Measurements from ENCODE around the gene OAS1.

Gene OAS1

DNA sequence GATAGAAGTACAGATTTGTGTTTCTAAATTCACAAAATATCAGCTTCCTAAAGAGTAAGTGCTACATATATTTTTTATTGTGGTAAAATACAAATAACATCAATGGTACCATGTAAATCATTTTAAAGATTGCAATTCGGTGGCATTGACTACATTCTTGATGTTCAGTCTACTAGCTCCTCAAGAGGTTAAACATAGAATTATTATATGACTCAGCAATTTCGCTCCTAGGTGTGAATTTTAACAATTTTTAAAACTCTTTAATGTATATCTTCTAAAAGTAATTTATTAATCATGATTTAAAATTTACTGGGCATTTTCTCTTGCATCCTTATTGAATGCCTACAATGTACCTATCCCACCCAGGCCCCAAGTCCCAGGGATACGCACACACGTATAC, 29.8 kb upstream of the OAS1 start:
- DNase-seq, result no peak
- Histone ChIP-seq H3K36me3 (peaks cover 81% of the 10 kb centered on the region), H3K27me3 (no peaks in the 10 kb centered on the region), H3K4me1 (peaks cover 9% of the 10 kb centered on the region), H3K4me3 (ENCODE audit: low read depth, low read length) (no peak overlapping the region), H3K9me3 (no peaks in the 10 kb centered on the region)
- TF ChIP-seq, protein P1, sequence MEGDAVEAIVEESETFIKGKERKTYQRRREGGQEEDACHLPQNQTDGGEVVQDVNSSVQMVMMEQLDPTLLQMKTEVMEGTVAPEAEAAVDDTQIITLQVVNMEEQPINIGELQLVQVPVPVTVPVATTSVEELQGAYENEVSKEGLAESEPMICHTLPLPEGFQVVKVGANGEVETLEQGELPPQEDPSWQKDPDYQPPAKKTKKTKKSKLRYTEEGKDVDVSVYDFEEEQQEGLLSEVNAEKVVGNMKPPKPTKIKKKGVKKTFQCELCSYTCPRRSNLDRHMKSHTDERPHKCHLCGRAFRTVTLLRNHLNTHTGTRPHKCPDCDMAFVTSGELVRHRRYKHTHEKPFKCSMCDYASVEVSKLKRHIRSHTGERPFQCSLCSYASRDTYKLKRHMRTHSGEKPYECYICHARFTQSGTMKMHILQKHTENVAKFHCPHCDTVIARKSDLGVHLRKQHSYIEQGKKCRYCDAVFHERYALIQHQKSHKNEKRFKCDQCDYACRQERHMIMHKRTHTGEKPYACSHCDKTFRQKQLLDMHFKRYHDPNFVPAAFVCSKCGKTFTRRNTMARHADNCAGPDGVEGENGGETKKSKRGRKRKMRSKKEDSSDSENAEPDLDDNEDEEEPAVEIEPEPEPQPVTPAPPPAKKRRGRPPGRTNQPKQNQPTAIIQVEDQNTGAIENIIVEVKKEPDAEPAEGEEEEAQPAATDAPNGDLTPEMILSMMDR (IDR thresholded peaks at IDR 0.05; ENCODE audit: low read depth, low read length), result no peak

GRCh38 chr12:112878488-112878887, 28.3 kb upstream of the OAS1 start:
- peaks cover 9% of the 10 kb centered on the region for H3K4me1 ChIP-seq
- no peak for DNase-seq
- H3K36me3 ChIP-seq, result peaks cover 71% of the 10 kb centered on the region
- H3K9me3 ChIP-seq, result no peaks in the 10 kb centered on the region
- H3K4me3 ChIP-seq (ENCODE audit: low read depth, low read length), result no peak overlapping the region
- H3K27me3 ChIP-seq, result no peaks in the 10 kb centered on the region
- TF ChIP-seq, protein P1 (IDR thresholded peaks at IDR 0.05; ENCODE audit: low read depth, low read length), result no peak

DNA sequence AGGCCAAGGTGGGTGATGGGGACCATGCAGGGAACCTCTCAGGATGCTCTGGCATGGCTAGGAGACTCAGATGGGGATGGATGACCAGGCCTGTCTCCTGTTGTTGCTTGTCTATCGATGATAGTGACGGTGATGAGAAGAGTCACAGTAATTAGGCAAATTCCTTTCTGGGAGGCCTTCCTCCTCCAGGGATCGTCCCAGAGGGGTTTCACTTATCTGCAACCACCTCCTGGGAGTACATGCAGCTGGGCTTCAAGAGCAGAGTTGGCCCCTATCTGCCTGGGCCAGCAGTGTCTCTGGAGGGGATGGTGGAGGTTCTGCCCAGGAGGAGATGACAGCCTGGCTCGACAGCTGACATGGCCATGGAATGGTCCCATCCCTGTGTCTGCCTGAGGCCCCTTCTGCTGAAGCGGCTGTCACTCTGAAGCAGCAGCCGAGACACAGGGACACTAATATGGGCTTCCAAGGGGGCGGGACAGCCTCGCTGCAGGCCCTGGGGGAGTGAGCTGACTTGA, 27.5 kb upstream of the OAS1 start:
- Histone ChIP-seq H3K4me3 (ENCODE audit: low read depth, low read length) (no peak overlapping the region), H3K4me1 (peaks cover 9% of the 10 kb centered on the region), H3K9me3 (no peaks in the 10 kb centered on the region), H3K36me3 (peaks cover 64% of the 10 kb centered on the region), H3K27me3 (no peaks in the 10 kb centered on the region)
- peak; percentile 79 for DNase-seq
- TF ChIP-seq, protein P1 (IDR thresholded peaks at IDR 0.05; ENCODE audit: low read depth, low read length), result no peak

- H3K4me3 ChIP-seq (ENCODE audit: low read depth, low read length), result no peak overlapping the region
- no peak for DNase-seq
- no peaks in the 10 kb centered on the region for H3K27me3 ChIP-seq
- H3K9me3 ChIP-seq, result no peaks in the 10 kb centered on the region
- TF ChIP-seq, protein P1 (IDR thresholded peaks at IDR 0.05; ENCODE audit: low read depth, low read length), result no peak
- H3K4me1 ChIP-seq, result peaks cover 9% of the 10 kb centered on the region
- peaks cover 49% of the 10 kb centered on the region for H3K36me3 ChIP-seq
These were observed 25.2 kb upstream of the OAS1 start for GRCh38 chr12:112881602-112882001.

GRCh38 chr12:112885236-112885635, 21.5 kb upstream of the OAS1 start:
- no peak for DNase-seq
- H3K27me3 ChIP-seq, result no peaks in the 10 kb centered on the region
- TF ChIP-seq, protein P1 (IDR thresholded peaks at IDR 0.05; ENCODE audit: low read depth, low read length), result no peak

GRCh38 chr12:112887550-112887949, 19.2 kb upstream of the OAS1 start:
- Histone ChIP-seq H3K27me3 (no peaks in the 10 kb centered on the region), H3K9me3 (no peaks in the 10 kb centered on the region), H3K36me3 (peaks cover 40% of the 10 kb centered on the region), H3K4me1 (peaks cover 24% of the 10 kb centered on the region), H3K4me3 (ENCODE audit: low read depth, low read length) (no peak overlapping the region)
- TF ChIP-seq, protein P1 (IDR thresholded peaks at IDR 0.05; ENCODE audit: low read depth, low read length), result no peak
- no peak for DNase-seq

More at GRCh38 chr12:112885236-112885635, 21.5 kb upstream of the OAS1 start:
- Histone ChIP-seq H3K4me3 (ENCODE audit: low read depth, low read length) (no peak overlapping the region), H3K4me1 (peaks cover 5% of the 10 kb centered on the region), H3K9me3 (no peaks in the 10 kb centered on the region), H3K36me3 (peaks cover 46% of the 10 kb centered on the region)

Measured in BE2C (cell line).